ENCODE data around the gene BCR. TPM values are rescaled to one million over a fixed set of nuclear protein-coding genes. Genes with fewer than 3 reads are reported as not detected.

The BCR gene
- total RNA-seq, 2 experiments from 2014 or later = 60.0 to 64.8 TPM

GRCh38 chr22:23153994-23154393 lies 26.3 kb upstream of the BCR start:
- ATAC-seq (ENCODE audit: poor library complexity) (no peak), DNase-seq (no peak)
- Mint-ChIP-seq H3K4me3 (no peak overlapping the region), H3K27ac (no peak overlapping the region), H3K4me1 (ENCODE audit: low read depth) (peaks cover 11% of the 10 kb centered on the region), H3K36me3 (ENCODE audit: low read depth) (no peaks in the 10 kb centered on the region), H3K27me3 (no peaks in the 10 kb centered on the region), H3K9me3 (no peaks in the 10 kb centered on the region)
- Histone ChIP-seq H3K27me3 (ENCODE audit: control insufficient read depth in 1 of 2, insufficient read depth in 2 of 2, low read length in 2 of 2) (no peaks in the 10 kb centered on the region), H3K9me3 (ENCODE audit: control insufficient read depth in 1 of 2, insufficient read depth in 1 of 2, low read length in 2 of 2) (no peaks in the 10 kb centered on the region), H3K27ac (ENCODE audit: low read depth in 1 of 2, low read length in 2 of 2) (no peak overlapping the region), H3K4me3 (ENCODE audit: low read length) (no peak overlapping the region), H3K4me1 (ENCODE audit: insufficient read depth, low read length) (peaks cover 23% of the 10 kb centered on the region), H3K36me3 (ENCODE audit: insufficient read depth, low read length) (no peaks in the 10 kb centered on the region)
- no peak for TF ChIP-seq CTCF (IDR thresholded peaks at IDR 0.05)
- ChIA-PET CTCF (no interaction called here), POLR2A (interaction anchor here (0.6 kb wide), 1 partner anchor 179 kb away, joined by 3 read pairs; no protein-coding TSS in a partner anchor)
- intact Hi-C loops (cut with DNase I, micrococcal nuclease) = no loop called here

GRCh38 chr22:23154461-23154860 lies 25.8 kb upstream of the BCR start:
- CTCF ChIA-PET = no interaction called here
- Histone ChIP-seq H3K27me3 (ENCODE audit: control insufficient read depth in 1 of 2, insufficient read depth in 2 of 2, low read length in 2 of 2) (no peaks in the 10 kb centered on the region), H3K27ac (ENCODE audit: low read depth in 1 of 2, low read length in 2 of 2) (no peak overlapping the region), H3K4me1 (ENCODE audit: insufficient read depth, low read length) (peaks cover 23% of the 10 kb centered on the region), H3K4me3 (ENCODE audit: low read length) (no peak overlapping the region), H3K9me3 (ENCODE audit: control insufficient read depth in 1 of 2, insufficient read depth in 1 of 2, low read length in 2 of 2) (no peaks in the 10 kb centered on the region), H3K36me3 (ENCODE audit: insufficient read depth, low read length) (no peaks in the 10 kb centered on the region)
- Mint-ChIP-seq H3K27ac (no peak overlapping the region), H3K9me3 (no peaks in the 10 kb centered on the region), H3K36me3 (ENCODE audit: low read depth) (no peaks in the 10 kb centered on the region), H3K4me3 (no peak overlapping the region), H3K27me3 (no peaks in the 10 kb centered on the region), H3K4me1 (ENCODE audit: low read depth) (peaks cover 11% of the 10 kb centered on the region)
- no peak for TF ChIP-seq CTCF (IDR thresholded peaks at IDR 0.05)
- DNase-seq (no peak), ATAC-seq (ENCODE audit: poor library complexity) (no peak)
- intact Hi-C loops (cut with DNase I, micrococcal nuclease) = no loop called here
- POLR2A ChIA-PET = interaction anchor here (0.6 kb wide), 1 partner anchor 178 kb away, joined by 3 read pairs; no protein-coding TSS in a partner anchor

GRCh38 chr22:23155143-23155542 lies 25.2 kb upstream of the BCR start:
- ChIA-PET CTCF (no interaction called here), POLR2A (no interaction called here)
- H3K27me3 ChIP-seq (ENCODE audit: control insufficient read depth in 1 of 2, insufficient read depth in 2 of 2, low read length in 2 of 2) = no peaks in the 10 kb centered on the region
- H3K4me1 ChIP-seq (ENCODE audit: insufficient read depth, low read length) = peaks cover 23% of the 10 kb centered on the region
- H3K36me3 ChIP-seq (ENCODE audit: insufficient read depth, low read length) = no peaks in the 10 kb centered on the region
- DNase-seq (no peak), ATAC-seq (ENCODE audit: poor library complexity) (no peak)
- Mint-ChIP-seq H3K4me1 (ENCODE audit: low read depth) (peaks cover 11% of the 10 kb centered on the region), H3K36me3 (ENCODE audit: low read depth) (no peaks in the 10 kb centered on the region), H3K27me3 (no peaks in the 10 kb centered on the region), H3K27ac (no peak overlapping the region), H3K4me3 (no peak overlapping the region), H3K9me3 (no peaks in the 10 kb centered on the region)
- H3K4me3 ChIP-seq (ENCODE audit: low read length) = no peak overlapping the region
- no peaks in the 10 kb centered on the region for H3K9me3 ChIP-seq (ENCODE audit: control insufficient read depth in 1 of 2, insufficient read depth in 1 of 2, low read length in 2 of 2)
- H3K27ac ChIP-seq (ENCODE audit: low read depth in 1 of 2, low read length in 2 of 2) = no peak overlapping the region
- intact Hi-C loops (cut with DNase I, micrococcal nuclease) = no loop called here
- no peak for TF ChIP-seq CTCF (IDR thresholded peaks at IDR 0.05)
